ENCODE results near the gene RALY. TPM values are rescaled to one million over a fixed set of nuclear protein-coding genes. Genes with fewer than 3 reads are reported as not detected.

The RALY gene
- total and polyA plus RNA-seq, 10 of the 15 experiments (the other 5 are each of a cell fraction or from before 2014, with no cell fraction given) = 1.2 to 246 (median 137) TPM

DNA sequence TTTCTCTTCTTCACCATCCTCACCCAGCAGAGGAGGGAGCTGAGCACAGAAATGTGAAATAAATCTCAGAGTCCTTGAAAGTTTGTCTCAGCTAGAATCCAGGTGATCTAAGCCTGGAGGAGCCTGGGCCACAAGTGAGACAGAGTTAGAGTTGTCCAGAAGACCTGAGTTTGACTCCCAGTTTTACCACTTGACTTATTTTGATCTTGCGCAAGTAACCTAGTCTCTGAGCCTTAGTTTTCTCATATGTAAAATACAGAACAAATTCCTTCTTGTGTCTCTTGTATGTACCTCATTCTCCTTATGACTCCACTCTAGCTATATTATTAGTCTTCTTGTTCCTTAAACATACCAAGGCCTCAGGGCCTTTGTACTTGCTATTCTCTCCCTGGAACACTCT lies 36.7 kb downstream of the RALY start:
- no peaks in the 10 kb centered on the region for H4K20me1 ChIP-seq (ENCODE audit: control insufficient read depth, insufficient read depth)
- 86% methylated on average over 1 of the region's 1 CpG for WGBS (ENCODE audit: insufficient coverage, insufficient replicate concordance, low lambda C conversion rate, missing lambda C conversion rate)
- no peak overlapping the region for H2AFZ ChIP-seq (ENCODE audit: control insufficient read depth, low read depth, low read length)
- RAD21 ChIA-PET (ENCODE audit: unreplicated experiment) = no interaction called here
- no peaks in the 10 kb centered on the region for H3K4me1 ChIP-seq (ENCODE audit: control insufficient read depth, insufficient read depth, low read length)
- FAIRE-seq (no peak), ATAC-seq (no peak), DNase-seq (ENCODE audit: low read depth, low spot score) (no peak)
- POLR2A ChIA-PET = interaction anchor here (0.7 kb wide), 1 partner anchor 17 kb away, joined by 3 read pairs; no protein-coding TSS in a partner anchor
- H3K9ac ChIP-seq (ENCODE audit: control insufficient read depth, insufficient read depth, low read length) = no peak overlapping the region
- CTCF ChIA-PET = interaction anchor here (0.7 to 1.4 kb wide), 4 partner anchors 12 to 115 kb away, joined by 3 to 5 read pairs (median 4); no protein-coding TSS in a partner anchor
- H3K4me3 ChIP-seq = no peak overlapping the region
- no peaks in the 10 kb centered on the region for H3K9me3 ChIP-seq (replicated peaks; ENCODE audit: control insufficient read depth, insufficient read depth, low read length)
- in situ Hi-C loops (cut with MboI) = no loop called here
- SMC1A ChIA-PET (ENCODE audit: uncharacterized antibody, unreplicated experiment) = interaction anchor here (0.7 to 1.3 kb wide), 4 partner anchors 9 to 78 kb away, joined by 3 to 4 read pairs (median 4); no protein-coding TSS in a partner anchor
- TF ChIP-seq, protein P1, sequence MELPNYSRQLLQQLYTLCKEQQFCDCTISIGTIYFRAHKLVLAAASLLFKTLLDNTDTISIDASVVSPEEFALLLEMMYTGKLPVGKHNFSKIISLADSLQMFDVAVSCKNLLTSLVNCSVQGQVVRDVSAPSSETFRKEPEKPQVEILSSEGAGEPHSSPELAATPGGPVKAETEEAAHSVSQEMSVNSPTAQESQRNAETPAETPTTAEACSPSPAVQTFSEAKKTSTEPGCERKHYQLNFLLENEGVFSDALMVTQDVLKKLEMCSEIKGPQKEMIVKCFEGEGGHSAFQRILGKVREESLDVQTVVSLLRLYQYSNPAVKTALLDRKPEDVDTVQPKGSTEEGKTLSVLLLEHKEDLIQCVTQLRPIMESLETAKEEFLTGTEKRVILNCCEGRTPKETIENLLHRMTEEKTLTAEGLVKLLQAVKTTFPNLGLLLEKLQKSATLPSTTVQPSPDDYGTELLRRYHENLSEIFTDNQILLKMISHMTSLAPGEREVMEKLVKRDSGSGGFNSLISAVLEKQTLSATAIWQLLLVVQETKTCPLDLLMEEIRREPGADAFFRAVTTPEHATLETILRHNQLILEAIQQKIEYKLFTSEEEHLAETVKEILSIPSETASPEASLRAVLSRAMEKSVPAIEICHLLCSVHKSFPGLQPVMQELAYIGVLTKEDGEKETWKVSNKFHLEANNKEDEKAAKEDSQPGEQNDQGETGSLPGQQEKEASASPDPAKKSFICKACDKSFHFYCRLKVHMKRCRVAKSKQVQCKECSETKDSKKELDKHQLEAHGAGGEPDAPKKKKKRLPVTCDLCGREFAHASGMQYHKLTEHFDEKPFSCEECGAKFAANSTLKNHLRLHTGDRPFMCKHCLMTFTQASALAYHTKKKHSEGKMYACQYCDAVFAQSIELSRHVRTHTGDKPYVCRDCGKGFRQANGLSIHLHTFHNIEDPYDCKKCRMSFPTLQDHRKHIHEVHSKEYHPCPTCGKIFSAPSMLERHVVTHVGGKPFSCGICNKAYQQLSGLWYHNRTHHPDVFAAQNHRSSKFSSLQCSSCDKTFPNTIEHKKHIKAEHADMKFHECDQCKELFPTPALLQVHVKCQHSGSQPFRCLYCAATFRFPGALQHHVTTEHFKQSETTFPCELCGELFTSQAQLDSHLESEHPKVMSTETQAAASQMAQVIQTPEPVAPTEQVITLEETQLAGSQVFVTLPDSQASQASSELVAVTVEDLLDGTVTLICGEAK (IDR thresholded peaks at IDR 0.05; ENCODE audit: borderline replicate concordance) = no peak
- TF ChIP-seq, protein P2, sequence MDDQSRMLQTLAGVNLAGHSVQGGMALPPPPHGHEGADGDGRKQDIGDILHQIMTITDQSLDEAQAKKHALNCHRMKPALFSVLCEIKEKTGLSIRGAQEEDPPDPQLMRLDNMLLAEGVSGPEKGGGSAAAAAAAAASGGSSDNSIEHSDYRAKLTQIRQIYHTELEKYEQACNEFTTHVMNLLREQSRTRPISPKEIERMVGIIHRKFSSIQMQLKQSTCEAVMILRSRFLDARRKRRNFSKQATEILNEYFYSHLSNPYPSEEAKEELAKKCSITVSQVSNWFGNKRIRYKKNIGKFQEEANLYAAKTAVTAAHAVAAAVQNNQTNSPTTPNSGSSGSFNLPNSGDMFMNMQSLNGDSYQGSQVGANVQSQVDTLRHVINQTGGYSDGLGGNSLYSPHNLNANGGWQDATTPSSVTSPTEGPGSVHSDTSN (IDR thresholded peaks at IDR 0.05; ENCODE audit: insufficient replicate concordance, low read depth, low read length) = no peak
- no peak for TF ChIP-seq RAD51 (IDR thresholded peaks at IDR 0.05)
- TF ChIP-seq NFIC (IDR thresholded peaks at IDR 0.05; ENCODE audit: low read depth, low read length) = no peak
- TF ChIP-seq ZNF24 (IDR thresholded peaks at IDR 0.05) = no peak
- no peak for TF ChIP-seq POLR2AphosphoS5 (IDR thresholded peaks at IDR 0.05; ENCODE audit: low read length)
- TF ChIP-seq ESRRA (IDR thresholded peaks at IDR 0.05; ENCODE audit: low read length) = no peak
- TF ChIP-seq ASH2L (IDR thresholded peaks at IDR 0.05; ENCODE audit: borderline replicate concordance, low read depth) = no peak
- no peak for TF ChIP-seq RBBP5 (conservative IDR thresholded peaks at IDR 0.05)
- TF ChIP-seq TCF7 (IDR thresholded peaks at IDR 0.05; ENCODE audit: borderline replicate concordance) = no peak
- TF ChIP-seq BCL11A (IDR thresholded peaks at IDR 0.05; ENCODE audit: low read depth, low read length) = no peak
- TF ChIP-seq POLR2A (IDR thresholded peaks at IDR 0.05; ENCODE audit: low read depth, low read length) = no peak
- TF ChIP-seq, protein P3, sequence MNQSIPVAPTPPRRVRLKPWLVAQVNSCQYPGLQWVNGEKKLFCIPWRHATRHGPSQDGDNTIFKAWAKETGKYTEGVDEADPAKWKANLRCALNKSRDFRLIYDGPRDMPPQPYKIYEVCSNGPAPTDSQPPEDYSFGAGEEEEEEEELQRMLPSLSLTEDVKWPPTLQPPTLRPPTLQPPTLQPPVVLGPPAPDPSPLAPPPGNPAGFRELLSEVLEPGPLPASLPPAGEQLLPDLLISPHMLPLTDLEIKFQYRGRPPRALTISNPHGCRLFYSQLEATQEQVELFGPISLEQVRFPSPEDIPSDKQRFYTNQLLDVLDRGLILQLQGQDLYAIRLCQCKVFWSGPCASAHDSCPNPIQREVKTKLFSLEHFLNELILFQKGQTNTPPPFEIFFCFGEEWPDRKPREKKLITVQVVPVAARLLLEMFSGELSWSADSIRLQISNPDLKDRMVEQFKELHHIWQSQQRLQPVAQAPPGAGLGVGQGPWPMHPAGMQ (IDR thresholded peaks at IDR 0.05; ENCODE audit: borderline replicate concordance) = no peak
- TF ChIP-seq CHD4 (IDR thresholded peaks at IDR 0.05) = no peak
- no peak for TF ChIP-seq IKZF1 (conservative IDR thresholded peaks at IDR 0.05)
- intact Hi-C loops (cut with micrococcal nuclease; ENCODE audit: unreplicated experiment) = no loop called here
- peaks cover 7 to 12% of the 10 kb centered on the region in 2 experiments; a peak in 3 of 4 replicates for H3K36me3 ChIP-seq (ENCODE audit: control insufficient read depth in 2 of 2, insufficient read depth in 2 of 2, low read length in 1 of 2)
- H3K27me3 ChIP-seq (replicated peaks in 1 of 2; ENCODE audit: control insufficient read depth in 2 of 2, insufficient read depth in 2 of 2, low read length in 1 of 2) = no peaks in the 10 kb centered on the region
- BruUV-seq (replicated peaks) = no TSS peak
- H3K79me2 ChIP-seq (ENCODE audit: control insufficient read depth, insufficient read depth, low read length) = peaks cover 38% of the 10 kb centered on the region
- no peak overlapping the region for H3K4me2 ChIP-seq (ENCODE audit: control insufficient read depth, insufficient read depth)
- H3K27ac ChIP-seq (ENCODE audit: control insufficient read depth, insufficient read depth) = no peak overlapping the region

Data from GM12878 (cell line).